Neuronal stem cell (in vitro differentiated cells): ENCODE measurements around the gene HAUS5.

ENCODE experiments used
- DNase-seq: peaks from one replicate; pipeline ENCODE4 v3.0.0-alpha.2; 2013; ENCODE audit warnings: low spot score
- H2AFZ ChIP-seq: one replicate; pipeline ENCODE4 v1.6.1; 2013; ENCODE audit warnings: mild to moderate bottlenecking, low read length, inconsistent platforms
- H2AK5ac ChIP-seq: 2 replicates; pipeline ENCODE4 v1.6.1; 2013; ENCODE audit warnings: low read depth, mild to moderate bottlenecking, inconsistent platforms, low read length, moderate library complexity, mixed read lengths
- H2BK120ac ChIP-seq: 2 replicates; pipeline ENCODE4 v1.6.1; 2013; ENCODE audit warnings: low read depth, mild to moderate bottlenecking, inconsistent platforms, low read length, moderate library complexity, mixed read lengths
- H2BK12ac ChIP-seq: one replicate; pipeline ENCODE4 v1.6.1; 2013; ENCODE audit warnings: low read length, inconsistent platforms
- H2BK15ac ChIP-seq: 2 replicates; pipeline ENCODE4 v1.6.1; 2013; ENCODE audit warnings: mild to moderate bottlenecking, low read length, inconsistent platforms, mixed read lengths
- H2BK5ac ChIP-seq: one replicate; pipeline ENCODE4 v1.6.1; 2013; ENCODE audit warnings: inconsistent platforms, mild to moderate bottlenecking, low read length, moderate library complexity
- H3K14ac ChIP-seq: one replicate; pipeline ENCODE4 v1.6.1; 2013; ENCODE audit warnings: low read length, inconsistent platforms
- H3K18ac ChIP-seq: 2 replicates; pipeline ENCODE4 v1.6.1; 2013; ENCODE audit warnings: low read length, inconsistent platforms
- H3K23ac ChIP-seq: 2 replicates; pipeline ENCODE4 v1.6.1; 2013; ENCODE audit warnings: low read depth, mild to moderate bottlenecking, mixed read lengths, low read length, inconsistent platforms; ENCODE audit not compliant: poor library complexity
- H3K27ac ChIP-seq: replicated peaks from 3 replicates; pipeline ENCODE4 v1.5.1; 2013; ENCODE audit warnings: low read length, inconsistent platforms
- H3K27me3 ChIP-seq, 3 experiments: 2 replicates each; pipeline ENCODE4 v1.6.1; 2013; ENCODE audit warnings: low read length in 3 of 3, mild to moderate bottlenecking in 2 of 3, inconsistent platforms in 1 of 3, low read depth in 1 of 3, mixed read lengths in 1 of 3, moderate library complexity in 1 of 3; ENCODE audit not compliant: control insufficient read depth in 3 of 3, insufficient read depth in 3 of 3
- H3K36me3 ChIP-seq, 2 donors: replicated peaks in 1 of 2; 2 replicates each; pipeline ENCODE4 v1.6.1; 2013; ENCODE audit warnings: low read length in 2 of 2; ENCODE audit not compliant: control insufficient read depth in 2 of 2, insufficient read depth in 2 of 2
- H3K4ac ChIP-seq: 2 replicates; pipeline ENCODE4 v1.6.1; 2013; ENCODE audit warnings: inconsistent platforms, mild to moderate bottlenecking, low read length, moderate library complexity
- H3K4me1 ChIP-seq, 2 donors: 1 replicate in 1 of 2; 2 replicates in 1 of 2; pipeline ENCODE4 v1.6.1; 2013; ENCODE audit warnings: low read length in 2 of 2, low read depth in 1 of 2; ENCODE audit not compliant: control insufficient read depth in 2 of 2, insufficient read depth in 1 of 2
- H3K4me2 ChIP-seq: one replicate; pipeline ENCODE4 v1.6.1; 2013; ENCODE audit warnings: mild to moderate bottlenecking, low read length, inconsistent platforms; ENCODE audit not compliant: insufficient read depth, poor library complexity, severe bottlenecking
- H3K4me3 ChIP-seq, 2 donors: 2 replicates each; pipeline ENCODE4 v1.5.1; 2013; ENCODE audit warnings: low read length in 2 of 2, mild to moderate bottlenecking in 2 of 2, inconsistent platforms in 1 of 2, moderate library complexity in 1 of 2
- H3K79me1 ChIP-seq: one replicate; pipeline ENCODE4 v1.6.1; 2013; ENCODE audit warnings: low read depth, mild to moderate bottlenecking, inconsistent platforms, low read length, moderate library complexity
- H3K9ac ChIP-seq: one replicate; pipeline ENCODE4 v1.6.1; 2013; ENCODE audit warnings: mild to moderate bottlenecking, low read depth, low read length, inconsistent platforms; ENCODE audit not compliant: poor library complexity
- H3K9me3 ChIP-seq, 2 donors: replicated peaks in 1 of 2; 2 replicates each; pipeline versions ENCODE3 to v1.6.1; 2013; ENCODE audit warnings: low read length in 2 of 2, mild to moderate bottlenecking in 2 of 2, inconsistent platforms in 1 of 2, low read depth in 1 of 2, mixed read lengths in 1 of 2, moderate library complexity in 1 of 2; ENCODE audit not compliant: control insufficient read depth in 2 of 2, insufficient read depth in 1 of 2
- H4K8ac ChIP-seq: one replicate; pipeline ENCODE4 v1.6.1; 2013; ENCODE audit warnings: low read depth, mild to moderate bottlenecking, inconsistent platforms, low read length, moderate library complexity
- H4K91ac ChIP-seq: one replicate; pipeline ENCODE4 v1.6.1; 2013; ENCODE audit warnings: low read length, low read depth, mild to moderate bottlenecking, inconsistent platforms; ENCODE audit not compliant: poor library complexity
- WGBS, 2 donors: extraction: QIAGEN DNeasy Blood & Tissue Kit; methylation state at CpG; one replicate each; pipeline ENCODE4 v1.1.7; 2013; ENCODE audit warnings: missing lambda C conversion rate in 2 of 2, mixed read lengths in 1 of 2; ENCODE audit not compliant: insufficient read length in 2 of 2, insufficient replicate concordance in 1 of 2; ENCODE audit errors: extremely low coverage in 2 of 2; 5-methylcytosine and 5-hydroxymethylcytosine counted together

The HAUS5 gene

DNA sequence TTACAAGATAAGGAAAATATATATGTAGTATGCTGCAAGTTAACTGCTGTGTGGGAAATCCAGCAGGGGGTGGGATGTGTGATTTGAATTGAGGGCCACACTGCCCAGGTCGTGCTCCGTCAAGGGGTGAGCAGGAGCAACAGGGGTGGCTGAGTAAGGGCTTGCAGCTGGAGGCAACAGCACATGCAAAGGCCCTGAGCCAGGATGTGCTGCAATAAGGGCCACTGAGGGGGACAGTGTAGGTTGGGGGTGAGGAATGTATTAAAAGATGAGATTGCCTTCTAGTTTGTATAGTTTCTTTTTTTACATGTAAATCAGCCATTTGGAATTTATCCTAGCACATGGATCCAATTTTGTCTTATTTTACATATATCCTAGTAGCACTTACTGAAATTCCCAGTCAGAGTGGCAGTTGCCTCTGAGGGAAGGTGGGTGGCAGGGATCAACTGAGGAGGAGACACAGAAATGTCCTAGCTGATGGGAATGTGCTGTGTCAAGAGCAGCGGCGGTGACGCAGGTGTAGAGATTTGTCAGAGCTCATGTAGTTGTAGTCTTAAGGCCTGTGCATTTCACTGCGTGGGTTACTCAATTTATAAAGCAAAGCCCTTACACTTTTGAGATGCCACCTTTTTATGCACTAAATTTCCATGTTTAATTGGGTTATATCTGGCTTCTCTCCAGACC is 10.9 kb downstream of the HAUS5 start:
- Histone ChIP-seq H3K9me3 (no peaks in the 10 kb centered on the region), H2BK15ac (no peak overlapping the region), H3K23ac (no peak overlapping the region), H3K4me2 (no peak overlapping the region), H2BK5ac (no peak overlapping the region), H2BK120ac (no peak overlapping the region), H3K27me3 (no peaks in the 10 kb centered on the region), H3K4me1 (peaks cover 0 to 1% of the 10 kb centered on the region in 2 donors), H2AFZ (no peak overlapping the region), H3K4ac (no peak overlapping the region), H4K91ac (no peak overlapping the region), H3K4me3 (no peak overlapping the region), H3K79me1 (peaks cover 2% of the 10 kb centered on the region), H2AK5ac (no peak overlapping the region), H3K18ac (no peak overlapping the region), H3K27ac (no peak overlapping the region), H3K9ac (peak overlapping the region; percentile 50), H4K8ac (no peak overlapping the region), H2BK12ac (no peak overlapping the region), H3K36me3 (peaks cover 23 to 43% of the 10 kb centered on the region in 2 donors), H3K14ac (no peak overlapping the region)
- no peak for DNase-seq
- no CpG with 5 or more reads among the region's 6 CpGs for WGBS, 2 donors

DNA sequence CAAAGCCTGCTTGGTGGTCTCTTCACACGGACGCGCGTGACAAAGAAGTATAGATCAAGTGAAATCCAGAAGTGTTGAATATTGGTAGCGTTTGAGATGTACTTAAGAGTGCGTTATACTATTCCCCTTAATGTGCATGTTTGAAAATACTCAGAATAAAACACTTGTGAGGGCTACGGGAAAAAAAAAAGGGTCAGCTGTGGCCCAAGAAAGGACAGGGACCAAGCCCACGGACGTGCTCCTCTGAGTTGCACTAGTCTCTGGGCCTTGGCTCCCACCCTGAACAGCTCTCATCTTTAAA is 15.7 kb downstream of the HAUS5 start:
- Histone ChIP-seq H3K18ac (peak overlapping the region; percentile 65), H2BK120ac (no peak overlapping the region), H2AFZ (peak overlapping the region; percentile 85), H2BK12ac (no peak overlapping the region), H3K9me3 (no peaks in the 10 kb centered on the region), H2BK5ac (no peak overlapping the region), H3K79me1 (peaks cover 3% of the 10 kb centered on the region), H4K91ac (no peak overlapping the region), H3K27me3 (no peaks in the 10 kb centered on the region), H3K4me3 (peak overlapping the region; percentile 62 to 79), H3K14ac (no peak overlapping the region), H3K4me1 (peaks cover 5% of the 10 kb centered on the region in 2 donors), H2BK15ac (no peak overlapping the region), H4K8ac (no peak overlapping the region), H3K9ac (no peak overlapping the region), H2AK5ac (no peak overlapping the region), H3K4me2 (peak overlapping the region; percentile 71), H3K27ac (peak overlapping the region; percentile 67), H3K36me3 (peaks cover 20 to 33% of the 10 kb centered on the region in 2 donors), H3K4ac (no peak overlapping the region), H3K23ac (no peak overlapping the region)
- no CpG with 5 or more reads among the region's 9 CpGs for WGBS, 2 donors
- DNase-seq: no peak

DNA sequence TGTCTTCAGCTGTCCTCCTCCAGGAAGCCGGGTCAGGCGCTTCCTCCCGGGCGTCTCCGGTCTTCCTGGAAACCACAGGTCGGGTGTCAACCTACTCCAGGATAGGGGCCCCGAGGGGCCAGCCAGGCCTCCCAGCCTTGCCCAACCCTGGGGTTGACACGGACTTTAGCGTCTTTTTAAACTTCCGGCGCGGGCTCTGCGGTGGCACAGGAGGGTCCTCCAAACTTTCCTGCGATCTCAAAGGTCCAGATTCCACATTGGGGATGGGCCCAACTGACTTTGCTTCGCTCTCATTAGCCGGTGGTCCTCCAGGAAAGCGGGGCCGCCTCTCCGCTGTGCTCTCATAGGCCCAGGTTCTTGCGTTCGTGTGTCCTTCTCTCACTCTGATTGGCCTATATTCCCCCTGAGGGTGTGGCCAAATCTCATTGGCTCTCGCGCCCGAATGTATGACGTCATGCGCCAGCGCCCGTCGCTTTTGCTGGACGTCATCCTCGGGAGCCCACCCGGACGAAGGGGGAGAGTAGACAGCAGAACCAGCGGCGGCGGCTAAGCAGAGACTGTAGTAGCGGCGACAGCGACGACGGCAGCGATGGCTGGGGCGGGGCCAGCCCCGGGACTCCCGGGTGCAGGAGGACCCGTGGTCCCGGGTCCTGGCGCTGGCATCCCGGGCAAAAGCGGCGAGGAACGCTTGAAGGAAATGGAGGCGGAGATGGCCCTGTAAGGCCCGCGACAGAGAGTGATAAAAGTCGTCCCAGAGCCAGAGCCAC is 16.2 kb downstream of the HAUS5 start, which contains the start of gene RBM42:
Gene RBM42, plus strand, starts transcription at position 472 of the 767 bp plus-strand sequence. Its CDS starts 118 bp downstream, at position 590.
- Histone ChIP-seq H3K4ac (peak within 1 kb of the TSS; percentile 8), H3K4me1 (peaks cover 5% of the 10 kb centered on the region in 2 donors), H3K4me3 (peak within 1 kb of the TSS; percentile 62 to 96), H2BK120ac (no peak within 1 kb of the TSS), H3K23ac (peak within 1 kb of the TSS; percentile 85), H3K27me3 (no peaks in the 10 kb centered on the region), H3K14ac (no peak within 1 kb of the TSS), H3K9ac (peak within 1 kb of the TSS; percentile 85), H3K4me2 (peak within 1 kb of the TSS; percentile 94), H2AFZ (peak within 1 kb of the TSS; percentile 86), H2AK5ac (peak within 1 kb of the TSS; percentile 16), H3K36me3 (peaks cover 23 to 36% of the 10 kb centered on the region in 2 donors), H3K18ac (peak within 1 kb of the TSS; percentile 65), H3K79me1 (peaks cover 3% of the 10 kb centered on the region), H2BK5ac (peak within 1 kb of the TSS; percentile 11), H4K8ac (no peak within 1 kb of the TSS), H4K91ac (no peak within 1 kb of the TSS), H3K9me3 (no peaks in the 10 kb centered on the region), H2BK12ac (no peak within 1 kb of the TSS), H2BK15ac (no peak within 1 kb of the TSS), H3K27ac (peak within 1 kb of the TSS; percentile 67)
- no CpG with 5 or more reads among the region's 56 CpGs for WGBS, 2 donors
- peak; percentile 99 for DNase-seq

- Histone ChIP-seq H3K9me3 (no peaks in the 10 kb centered on the region), H3K4me3 (peak overlapping the region; percentile 62 to 96), H2BK120ac (no peak overlapping the region), H4K8ac (no peak overlapping the region), H4K91ac (no peak overlapping the region), H3K4me2 (peak overlapping the region; percentile 94), H2AK5ac (peak overlapping the region; percentile 16), H3K9ac (peak overlapping the region; percentile 85), H3K36me3 (peaks cover 28 to 41% of the 10 kb centered on the region in 2 donors), H3K4me1 (peaks cover 5% of the 10 kb centered on the region in 2 donors), H2AFZ (peak overlapping the region; percentile 86), H3K27me3 (no peaks in the 10 kb centered on the region), H3K18ac (peak overlapping the region; percentile 5), H3K79me1 (peaks cover 3% of the 10 kb centered on the region), H2BK15ac (no peak overlapping the region), H2BK5ac (peak overlapping the region; percentile 11), H3K14ac (no peak overlapping the region), H3K27ac (no peak overlapping the region), H3K23ac (peak overlapping the region; percentile 85), H2BK12ac (no peak overlapping the region), H3K4ac (peak overlapping the region; percentile 8)
- DNase-seq: no peak
- no CpG with 5 or more reads among the region's 15 CpGs for WGBS, 2 donors
Measured at GRCh38 chr19:35629332-35629633, 16.7 kb downstream of the HAUS5 start.
